Measurements from ENCODE around the gene PACSIN2. TPM values are rescaled to one million over a fixed set of nuclear protein-coding genes. Genes with fewer than 3 reads are reported as not detected.
"Not testable (repeated sequence)": the region's sequence is repeated elsewhere in the genome, so short reads cannot be mapped to it uniquely, and the experiment has no call there.

PACSIN2 gene
- total RNA-seq, 8 experiments from 2014 or later = 23.1 to 61.2 (median 39.0) TPM

DNA sequence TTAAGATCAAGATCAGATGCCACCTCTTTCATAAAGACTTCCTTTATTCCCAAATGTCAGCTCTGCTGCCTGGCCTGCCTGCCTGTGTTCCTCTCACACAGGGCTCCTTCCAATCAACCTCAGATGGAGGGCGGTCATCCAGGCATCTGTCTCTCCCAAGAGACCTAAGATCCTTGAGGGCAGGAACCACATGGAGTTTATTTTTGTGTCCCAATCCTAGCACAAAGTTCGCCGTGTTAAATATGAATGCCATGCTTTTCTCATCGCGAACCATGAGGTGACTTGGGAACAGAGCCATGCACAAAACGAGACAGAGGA, 85.2 kb downstream of the PACSIN2 start:
- H3K4me3 ChIP-seq = no peak overlapping the region
- H3K4me1 ChIP-seq (replicated peaks in 1 of 2) = peaks cover 0 to 17% of the 10 kb centered on the region in 2 donors
- in situ Hi-C loops (cut with MboI; ENCODE audit: low pct_unique_long_range_greater_than_20kb in 2 of 9, low sequenced_read_pairs in 9 of 9, unreplicated experiment in 9 of 9) = no loop called here
- no peak for ATAC-seq (replicated peaks in 6 of 8)
- H3K27ac ChIP-seq = no peak overlapping the region
- 33 to 100% (median 96%) methylated on average over 2 to 5 of the region's 6 CpGs; no CpG with 5 or more reads in 5 of the 10 experiments for WGBS, 10 experiments

DNA sequence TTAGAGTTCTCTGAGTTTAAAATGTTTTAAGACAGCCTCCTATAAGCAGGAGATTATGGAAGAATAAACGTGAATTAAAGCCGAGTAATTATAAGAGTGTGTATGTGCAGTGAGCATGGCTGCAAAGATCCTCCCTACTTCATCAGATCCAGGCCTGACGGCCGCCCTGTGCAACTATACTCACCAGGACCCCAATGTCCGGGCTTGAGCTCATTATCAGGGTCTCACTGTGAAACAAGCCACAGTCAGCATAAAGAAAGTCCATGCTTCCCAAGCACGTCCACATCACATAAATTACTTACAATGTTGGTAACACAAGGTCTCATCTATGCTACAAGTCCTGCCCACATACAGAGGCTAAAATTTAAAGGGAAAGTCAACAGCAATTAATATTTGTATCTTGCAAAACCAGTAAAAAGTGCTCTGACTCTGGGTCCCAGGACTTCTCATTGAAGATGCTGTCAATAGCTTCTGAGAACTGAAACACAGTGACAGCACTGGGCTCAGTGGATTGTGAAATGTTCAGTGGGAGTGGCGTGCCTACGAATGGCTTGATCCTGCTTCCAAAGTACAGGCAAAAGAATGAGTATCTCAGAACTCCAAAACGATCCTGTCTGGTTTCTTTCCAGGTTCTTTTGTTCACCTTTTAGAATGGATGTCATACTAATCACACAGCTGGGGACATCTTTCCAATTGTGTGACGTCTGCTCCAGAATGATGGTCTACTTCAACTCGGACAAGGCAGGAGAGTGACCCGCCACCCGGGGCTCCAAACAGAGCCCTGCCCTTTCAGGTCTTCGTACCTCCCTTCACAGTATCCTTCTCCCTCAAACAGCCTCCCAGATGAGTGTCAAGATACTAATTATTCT, 85.7 kb downstream of the PACSIN2 start:
- 48 to 91% (median 79%) methylated on average over 2 to 9 of the region's 14 CpGs; no CpG with 5 or more reads in 2 of the 10 experiments for WGBS, 10 experiments
- H3K27ac ChIP-seq = no peak overlapping the region
- ATAC-seq (replicated peaks in 6 of 8) = peak in 1 of 8 experiments; percentile 2

DNA sequence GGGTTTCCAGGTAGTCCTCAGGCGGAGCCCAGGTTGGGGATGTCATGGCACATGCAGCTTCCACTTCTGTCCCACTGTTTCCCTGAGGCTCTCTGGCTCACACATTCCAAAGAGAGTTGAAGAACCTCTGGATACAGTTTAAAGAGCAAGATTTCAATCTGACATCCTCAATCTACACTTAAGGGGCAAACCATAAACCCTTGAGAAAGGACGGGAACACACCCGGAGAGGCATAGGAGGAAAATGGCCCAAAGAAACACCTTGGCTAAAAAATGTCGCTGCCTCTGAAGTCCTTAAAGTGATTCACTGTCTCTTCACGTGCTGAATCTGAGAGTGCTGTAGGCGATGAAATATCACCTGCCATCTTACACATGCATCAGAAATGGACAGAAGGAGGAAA, 87.0 kb downstream of the PACSIN2 start:
- no peak overlapping the region for H3K27ac ChIP-seq
- in situ Hi-C loops (cut with MboI; ENCODE audit: low pct_unique_long_range_greater_than_20kb in 2 of 9, low sequenced_read_pairs in 9 of 9, unreplicated experiment in 9 of 9) = no loop called here
- H3K4me3 ChIP-seq = no peak overlapping the region
- ATAC-seq (replicated peaks in 6 of 8) = no peak
- peaks cover 0 to 8% of the 10 kb centered on the region in 2 donors for H3K4me1 ChIP-seq (replicated peaks in 1 of 2)
- 70 to 100% (median 96%) methylated on average over 1 to 6 of the region's 6 CpGs for WGBS, 10 experiments

More for the DNA sequence above, 85.7 kb downstream of the PACSIN2 start:
- no peak overlapping the region for H3K4me3 ChIP-seq
- in situ Hi-C loops (cut with MboI; ENCODE audit: low pct_unique_long_range_greater_than_20kb in 2 of 9, low sequenced_read_pairs in 9 of 9, unreplicated experiment in 9 of 9) = no loop called here
- H3K4me1 ChIP-seq (replicated peaks in 1 of 2) = peaks cover 0 to 11% of the 10 kb centered on the region in 2 donors

DNA sequence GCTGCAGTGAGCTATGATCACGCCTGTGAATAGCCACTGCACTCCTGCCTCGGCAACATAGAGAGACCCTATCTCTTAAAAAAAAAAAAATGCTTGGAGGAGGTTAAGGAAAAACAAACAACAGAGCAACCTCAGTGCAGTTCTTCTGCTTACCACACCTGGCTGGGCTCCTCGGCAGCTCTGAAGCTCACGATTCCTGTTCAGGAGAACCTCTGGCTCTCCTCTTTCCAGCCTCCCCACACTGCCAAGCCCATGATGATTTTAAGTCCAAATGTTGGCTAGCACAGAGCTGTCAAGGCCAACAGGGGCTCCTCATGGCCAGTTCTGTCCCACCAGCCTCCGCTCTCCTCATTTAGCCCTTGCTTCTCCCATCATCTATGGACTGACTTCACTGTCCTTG, 88.2 kb downstream of the PACSIN2 start:
- ATAC-seq (replicated peaks in 6 of 8) = no peak
- Histone ChIP-seq H3K4me1 (replicated peaks in 1 of 2) (peaks cover 0 to 8% of the 10 kb centered on the region in 2 donors), H3K4me3 (no peak overlapping the region), H3K27ac (no peak overlapping the region)
- WGBS, 10 experiments = 80 to 100% (median 98%) methylated on average over 1 to 4 of the region's 5 CpGs; no CpG with 5 or more reads in 3 of the 10 experiments
- in situ Hi-C loops (cut with MboI; ENCODE audit: low pct_unique_long_range_greater_than_20kb in 2 of 9, low sequenced_read_pairs in 9 of 9, unreplicated experiment in 9 of 9) = no loop called here

DNA sequence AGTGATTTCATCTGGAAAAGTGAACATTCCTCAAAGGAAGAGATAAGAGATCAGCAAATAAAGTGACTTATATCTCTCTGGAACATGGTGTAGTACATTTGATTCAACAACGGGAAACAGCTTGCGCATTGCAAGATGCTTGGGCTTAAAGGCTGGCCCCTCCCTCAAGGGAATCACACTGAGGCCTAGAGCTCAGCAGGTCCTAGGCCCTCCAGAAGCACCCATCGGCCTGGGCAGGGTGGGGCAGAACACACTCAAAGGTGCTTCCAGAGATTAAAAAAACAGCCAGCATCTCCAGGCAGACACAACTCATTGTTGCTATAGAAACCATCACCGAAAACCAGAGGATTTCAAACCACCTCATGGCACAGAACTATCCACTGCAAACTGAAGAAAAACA, 88.8 kb downstream of the PACSIN2 start:
- Histone ChIP-seq H3K27ac (no peak overlapping the region), H3K4me1 (replicated peaks in 1 of 2) (peaks cover 0 to 8% of the 10 kb centered on the region in 2 donors), H3K4me3 (no peak overlapping the region)
- in situ Hi-C loops (cut with MboI; ENCODE audit: low pct_unique_long_range_greater_than_20kb in 2 of 9, low sequenced_read_pairs in 9 of 9, unreplicated experiment in 9 of 9) = no loop called here
- 40 to 83% (median 64%) methylated on average over 1 to 2 of the region's 4 CpGs; no CpG with 5 or more reads in 3 of the 10 experiments for WGBS, 10 experiments
- ATAC-seq (replicated peaks in 6 of 8) = peak in 4 of 8 experiments; percentile 21 to 90 (median 78)

DNA sequence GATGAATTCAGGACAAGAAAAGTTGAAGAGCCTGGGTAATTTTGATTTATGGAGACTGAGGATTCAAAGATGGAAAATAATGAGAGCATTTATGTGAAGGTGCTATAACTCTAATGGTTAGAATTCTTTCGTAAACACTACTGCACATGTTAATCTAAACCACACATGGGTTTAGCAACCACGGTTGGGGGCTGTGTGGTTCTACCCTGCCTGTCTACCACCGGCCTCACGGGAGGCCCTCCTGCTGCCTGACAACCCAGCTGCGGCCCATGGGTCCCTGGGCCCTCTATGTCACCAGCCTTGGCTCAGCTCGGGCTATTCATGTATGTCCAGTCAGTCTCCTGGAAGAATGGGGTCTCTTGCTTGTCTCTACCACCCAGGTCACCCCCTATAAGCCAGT, 89.4 kb downstream of the PACSIN2 start:
- in situ Hi-C loops (cut with MboI; ENCODE audit: low pct_unique_long_range_greater_than_20kb in 2 of 9, low sequenced_read_pairs in 9 of 9, unreplicated experiment in 9 of 9) = no loop called here
- 0 to 90% (median 83%) methylated on average over 1 to 6 of the region's 6 CpGs; no CpG with 5 or more reads in 2 of the 10 experiments for WGBS, 10 experiments
- peak in 3 of 8 experiments; percentile 29 to 37 (median 35) for ATAC-seq (replicated peaks in 6 of 8)
- H3K4me3 ChIP-seq = no peak overlapping the region
- H3K27ac ChIP-seq = no peak overlapping the region
- H3K4me1 ChIP-seq (replicated peaks in 1 of 2) = peaks cover 0 to 8% of the 10 kb centered on the region in 2 donors

GRCh38 chr22:42925031-42925430, 89.9 kb downstream of the PACSIN2 start:
- H3K27ac ChIP-seq; ATAC-seq (replicated peaks in 6 of 8); H3K4me1 ChIP-seq (replicated peaks in 1 of 2); in situ Hi-C loops (cut with MboI; ENCODE audit: low pct_unique_long_range_greater_than_20kb in 2 of 9, low sequenced_read_pairs in 9 of 9, unreplicated experiment in 9 of 9); H3K4me3 ChIP-seq: not testable (repeated sequence)
- WGBS, 10 experiments = 100% methylated on average over 1 to 3 of the region's 10 CpGs; no CpG with 5 or more reads in 7 of the 10 experiments

DNA sequence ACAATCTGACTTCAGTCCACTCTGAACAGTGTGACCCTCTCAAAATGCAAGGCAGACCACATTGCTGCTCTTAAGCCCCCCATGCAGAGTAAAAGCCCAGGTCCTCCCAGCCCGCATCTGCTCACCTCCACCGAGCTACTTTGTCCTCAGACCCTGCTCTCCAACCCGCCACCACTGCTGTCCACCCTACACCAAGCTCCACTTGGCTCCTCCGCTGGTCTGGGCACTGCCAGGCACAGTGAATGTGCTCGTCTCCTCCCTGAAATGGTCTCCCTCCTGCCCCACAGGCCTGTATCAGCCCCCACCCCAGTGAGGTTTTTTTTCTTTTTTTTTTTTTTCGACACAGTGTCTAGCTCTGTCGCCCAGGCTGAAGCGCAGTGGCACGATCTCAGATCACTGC, 90.5 kb downstream of the PACSIN2 start:
- in situ Hi-C loops (cut with MboI; ENCODE audit: low pct_unique_long_range_greater_than_20kb in 2 of 9, low sequenced_read_pairs in 9 of 9, unreplicated experiment in 9 of 9) = no loop called here
- Histone ChIP-seq H3K4me1 (replicated peaks in 1 of 2) (peaks cover 0 to 8% of the 10 kb centered on the region in 2 donors), H3K4me3 (no peak overlapping the region), H3K27ac (no peak overlapping the region)
- no peak for ATAC-seq (replicated peaks in 6 of 8)
- WGBS, 10 experiments = 90 to 100% (median 97%) methylated on average over 1 to 6 of the region's 9 CpGs; no CpG with 5 or more reads in 3 of the 10 experiments

GRCh38 chr22:42922374-42923191, 92.4 kb downstream of the PACSIN2 start:
- Histone ChIP-seq H3K27ac (no peak overlapping the region), H3K4me1 (replicated peaks in 1 of 2) (peaks cover 0 to 8% of the 10 kb centered on the region in 2 donors), H3K4me3 (no peak overlapping the region)
- in situ Hi-C loops (cut with MboI; ENCODE audit: low pct_unique_long_range_greater_than_20kb in 2 of 9, low sequenced_read_pairs in 9 of 9, unreplicated experiment in 9 of 9) = no loop called here
- ATAC-seq (replicated peaks in 6 of 8) = no peak
- 73 to 100% (median 90%) methylated on average over 1 to 8 of the region's 13 CpGs; no CpG with 5 or more reads in 1 of the 10 experiments for WGBS, 10 experiments

GRCh38 chr22:42920101-42920820, 94.7 kb downstream of the PACSIN2 start:
- Histone ChIP-seq H3K4me3 (no peak overlapping the region), H3K27ac (no peak overlapping the region), H3K4me1 (replicated peaks in 1 of 2) (peaks cover 0 to 3% of the 10 kb centered on the region in 2 donors)
- no peak for ATAC-seq (replicated peaks in 6 of 8)
- in situ Hi-C loops (cut with MboI; ENCODE audit: low pct_unique_long_range_greater_than_20kb in 2 of 9, low sequenced_read_pairs in 9 of 9, unreplicated experiment in 9 of 9) = no loop called here
- 7 to 95% (median 77%) methylated on average over 2 to 10 of the region's 10 CpGs for WGBS, 10 experiments

DNA sequence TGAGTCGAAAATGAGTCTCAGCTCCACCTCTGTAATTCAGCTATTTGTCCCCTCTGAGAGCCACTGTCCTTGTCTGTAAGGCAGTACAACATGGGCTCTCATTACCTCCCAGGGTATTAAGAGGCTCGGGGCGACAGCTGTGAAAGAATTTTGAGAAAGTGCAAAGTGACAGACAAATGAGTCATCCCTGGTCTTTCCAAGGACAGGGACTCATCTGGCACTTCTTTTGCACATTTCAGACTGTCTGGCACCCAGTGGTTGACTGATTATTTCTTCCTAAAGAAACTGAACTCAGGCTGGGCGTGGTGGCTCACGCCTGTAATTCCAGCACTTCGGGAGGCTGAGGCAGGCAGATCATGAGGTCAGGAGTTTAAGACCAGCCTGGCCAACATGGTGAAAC, 95.8 kb downstream of the PACSIN2 start:
- WGBS, 10 experiments = 9 to 100% (median 47%) methylated on average over 2 to 6 of the region's 6 CpGs; no CpG with 5 or more reads in 4 of the 10 experiments
- in situ Hi-C loops (cut with MboI; ENCODE audit: low pct_unique_long_range_greater_than_20kb in 2 of 9, low sequenced_read_pairs in 9 of 9, unreplicated experiment in 9 of 9) = no loop called here
- peak in 4 of 8 experiments; percentile 41 to 95 (median 67) for ATAC-seq (replicated peaks in 6 of 8)
- H3K27ac ChIP-seq = no peak overlapping the region
- peaks cover 0 to 3% of the 10 kb centered on the region in 2 donors for H3K4me1 ChIP-seq (replicated peaks in 1 of 2)
- H3K4me3 ChIP-seq = no peak overlapping the region

- peaks cover 0 to 3% of the 10 kb centered on the region in 2 donors for H3K4me1 ChIP-seq (replicated peaks in 1 of 2)
- no peak for ATAC-seq (replicated peaks in 6 of 8)
- in situ Hi-C loops (cut with MboI; ENCODE audit: low pct_unique_long_range_greater_than_20kb in 2 of 9, low sequenced_read_pairs in 9 of 9, unreplicated experiment in 9 of 9) = no loop called here
- no peak overlapping the region for H3K27ac ChIP-seq
- 87 to 100% (median 95%) methylated on average over 2 to 4 of the region's 4 CpGs; no CpG with 5 or more reads in 5 of the 10 experiments for WGBS, 10 experiments
- no peak overlapping the region for H3K4me3 ChIP-seq
Measured at GRCh38 chr22:42918500-42918899, 96.4 kb downstream of the PACSIN2 start.
